ENCODE data around the gene HSDL2.

Gene HSDL2

DNA sequence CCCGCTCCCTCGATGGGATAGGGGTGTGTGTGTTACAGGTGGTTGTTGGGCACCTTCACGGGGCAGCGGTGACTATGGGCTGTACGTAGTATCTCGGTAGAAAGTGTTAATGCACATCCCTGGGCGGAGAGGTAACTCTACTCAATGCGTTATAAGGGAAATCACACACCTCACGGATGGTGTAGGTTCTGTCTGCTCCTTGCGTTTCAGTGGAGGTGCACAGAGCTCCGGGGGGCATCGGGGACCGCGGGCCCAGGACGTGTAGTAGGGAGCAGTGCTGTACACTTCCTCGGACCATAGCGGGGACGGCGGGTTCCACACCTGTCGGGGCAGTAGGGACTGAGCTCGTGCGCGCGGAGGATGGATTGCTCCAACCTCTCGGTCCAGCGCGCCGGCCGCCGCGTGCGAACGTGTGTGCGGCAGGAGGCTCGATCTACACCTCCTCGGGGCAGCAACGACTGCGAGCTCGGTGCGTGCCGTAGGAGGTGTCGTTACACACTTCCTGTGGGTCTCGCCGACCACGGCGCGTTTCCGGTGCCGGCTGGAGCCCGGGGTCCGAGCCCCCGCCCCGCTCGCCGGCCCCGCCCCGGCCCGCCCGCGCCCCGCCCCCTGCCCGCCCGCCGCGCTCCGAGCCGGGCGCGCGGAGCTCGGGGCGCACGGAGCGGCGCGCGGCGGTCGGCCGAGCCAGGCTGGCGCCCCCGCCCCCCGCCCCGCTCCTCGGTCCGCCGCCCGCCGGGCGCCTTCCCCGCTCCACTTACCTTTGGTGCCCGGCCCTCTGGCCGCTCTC, 106.5 kb downstream of the HSDL2 start, which contains the start of gene KIAA1958:
Gene KIAA1958 (plus strand): TSS at position 607 of the 787 bp plus-strand sequence. CDS start 87,254 bp downstream, outside the sequence.
- peak; percentile 87 for DNase-seq
- in situ Hi-C loops (cut with HindIII; ENCODE audit: low pct_ligation_motif_present, low pct_unique_long_range_greater_than_20kb, low sequenced_read_pairs), result no loop called here

DNA sequence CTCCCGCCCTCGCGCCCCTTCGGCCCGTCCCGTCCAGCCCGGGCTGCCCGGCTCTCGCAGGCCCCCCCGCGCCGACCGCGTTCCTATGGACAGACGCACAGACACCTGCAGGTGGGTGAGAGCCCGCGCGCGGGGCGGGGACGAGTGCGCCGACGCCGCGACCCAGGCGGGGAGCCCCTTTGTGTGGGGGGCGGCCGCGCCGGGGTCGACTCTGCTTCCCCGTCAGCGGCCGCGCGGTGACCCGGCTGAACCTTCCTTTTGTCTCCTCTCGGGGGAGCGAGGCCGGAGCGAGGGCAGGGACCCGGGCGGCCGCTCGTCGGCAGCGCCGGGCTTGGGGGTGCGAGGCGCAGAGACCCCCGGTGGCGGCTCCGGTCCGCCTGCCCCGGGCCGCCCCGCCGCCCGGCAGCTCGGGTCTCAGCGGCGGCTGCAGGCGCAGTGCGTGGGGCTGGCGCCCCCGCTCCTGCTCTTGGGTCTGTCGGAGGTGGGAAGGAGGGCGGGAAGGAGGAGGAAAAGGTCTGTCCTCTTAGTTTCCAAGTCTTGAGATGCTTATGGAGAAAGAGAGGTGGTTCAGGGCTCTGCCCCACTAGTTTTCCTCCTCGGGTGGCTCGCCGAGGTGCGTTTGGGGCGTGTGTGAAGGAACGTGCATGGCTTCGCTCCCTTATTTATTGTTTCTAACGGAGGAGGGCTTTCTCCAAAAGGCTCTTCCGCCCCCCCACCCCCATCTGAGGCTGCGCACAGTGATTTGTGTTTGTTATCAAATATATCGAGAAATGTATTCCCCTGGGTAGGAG, 107.3 kb downstream of the HSDL2 start:
- DNase-seq, result peak; percentile 54
- in situ Hi-C loops (cut with HindIII; ENCODE audit: low pct_ligation_motif_present, low pct_unique_long_range_greater_than_20kb, low sequenced_read_pairs), result no loop called here

DNA sequence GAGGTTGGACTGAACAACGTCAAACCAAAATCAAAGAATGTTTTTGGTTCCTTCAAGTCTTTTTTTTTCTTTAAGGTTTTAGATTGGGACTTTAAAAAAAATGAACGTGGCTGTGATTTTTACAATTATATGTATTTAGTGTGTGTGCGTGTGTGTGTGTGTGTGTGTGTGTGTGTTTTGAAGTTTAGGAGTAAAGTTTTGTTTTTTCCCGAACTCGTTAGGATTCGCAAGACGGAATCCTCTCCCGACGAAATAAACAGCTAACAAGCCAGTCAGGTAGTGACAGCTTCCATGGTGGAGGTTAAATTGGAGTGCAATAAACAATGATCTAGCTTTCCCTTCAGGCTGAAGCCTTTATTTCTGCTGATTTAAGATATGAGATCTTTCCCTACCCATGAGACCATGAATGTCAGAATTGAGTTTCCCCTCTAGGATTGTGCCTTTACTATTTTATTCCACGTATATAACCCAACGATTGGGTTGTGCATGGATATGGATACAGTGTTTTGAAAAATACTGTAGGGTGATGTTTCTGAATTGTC, 108.0 kb downstream of the HSDL2 start:
- in situ Hi-C loops (cut with HindIII; ENCODE audit: low pct_ligation_motif_present, low pct_unique_long_range_greater_than_20kb, low sequenced_read_pairs), result no loop called here
- DNase-seq, result peak; percentile 25

DNA sequence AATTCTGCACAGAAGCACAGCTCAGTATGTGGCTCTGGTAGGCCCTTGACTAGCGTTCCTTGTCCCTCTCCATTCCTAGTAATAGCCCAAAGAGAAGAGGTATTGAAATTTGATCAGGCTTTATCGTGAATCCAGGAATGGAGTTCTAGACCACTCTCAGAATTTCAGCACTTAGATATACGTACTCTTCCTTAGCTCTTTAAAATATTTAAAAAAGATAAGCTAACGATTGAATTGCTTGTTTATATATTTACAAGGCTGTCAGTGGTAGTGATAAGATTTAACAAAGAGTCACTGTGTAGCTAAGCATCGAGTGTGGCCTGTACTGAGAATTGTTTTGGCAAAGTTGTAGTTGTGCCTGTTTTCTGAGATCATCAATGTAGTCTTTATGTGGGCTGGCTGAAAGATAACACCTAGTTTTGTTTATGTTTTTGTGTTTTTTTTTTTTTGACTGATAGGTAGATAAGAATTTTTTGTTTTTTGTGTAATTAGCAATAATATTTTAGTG, 109.2 kb downstream of the HSDL2 start:
- in situ Hi-C loops (cut with HindIII; ENCODE audit: low pct_ligation_motif_present, low pct_unique_long_range_greater_than_20kb, low sequenced_read_pairs), result no loop called here
- no peak for DNase-seq

DNA sequence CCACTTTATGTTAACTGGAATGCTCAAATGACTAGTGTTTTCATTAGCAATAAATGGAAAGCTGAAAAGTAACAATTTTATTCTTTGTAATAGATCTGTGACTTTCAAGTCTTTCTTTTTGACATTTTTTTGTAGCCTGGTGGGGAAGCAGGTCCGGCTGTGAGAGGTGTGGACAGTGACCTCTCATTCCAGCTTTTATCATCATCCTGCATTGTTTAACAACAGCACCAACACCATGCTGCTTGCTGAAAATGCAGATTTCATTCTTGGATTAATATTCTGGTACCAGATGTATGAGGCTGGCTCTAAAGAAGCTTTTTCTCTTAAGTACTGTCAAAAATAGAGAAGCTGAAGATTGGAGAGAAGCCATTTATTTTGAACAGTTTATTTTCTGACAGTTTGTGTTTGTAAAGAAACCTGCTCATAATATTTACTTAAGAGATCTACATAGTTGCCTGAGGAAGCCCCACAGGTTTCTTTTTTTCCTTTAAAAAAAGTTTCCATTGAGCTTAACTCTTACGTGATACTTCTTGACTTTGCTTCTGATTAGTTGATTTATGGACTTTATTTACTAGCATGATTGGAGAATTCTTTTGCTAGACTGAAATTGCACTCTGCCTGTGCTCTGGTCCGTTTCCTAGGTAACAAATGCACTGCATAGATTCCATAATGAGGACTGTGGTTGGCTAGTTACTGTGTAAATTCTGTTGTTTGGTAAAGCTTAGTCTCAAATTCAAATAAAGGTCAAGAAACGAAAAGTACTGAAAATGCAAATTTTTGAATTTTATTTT, 110.2 kb downstream of the HSDL2 start:
- in situ Hi-C loops (cut with HindIII; ENCODE audit: low pct_ligation_motif_present, low pct_unique_long_range_greater_than_20kb, low sequenced_read_pairs), result no loop called here
- no peak for DNase-seq

DNA sequence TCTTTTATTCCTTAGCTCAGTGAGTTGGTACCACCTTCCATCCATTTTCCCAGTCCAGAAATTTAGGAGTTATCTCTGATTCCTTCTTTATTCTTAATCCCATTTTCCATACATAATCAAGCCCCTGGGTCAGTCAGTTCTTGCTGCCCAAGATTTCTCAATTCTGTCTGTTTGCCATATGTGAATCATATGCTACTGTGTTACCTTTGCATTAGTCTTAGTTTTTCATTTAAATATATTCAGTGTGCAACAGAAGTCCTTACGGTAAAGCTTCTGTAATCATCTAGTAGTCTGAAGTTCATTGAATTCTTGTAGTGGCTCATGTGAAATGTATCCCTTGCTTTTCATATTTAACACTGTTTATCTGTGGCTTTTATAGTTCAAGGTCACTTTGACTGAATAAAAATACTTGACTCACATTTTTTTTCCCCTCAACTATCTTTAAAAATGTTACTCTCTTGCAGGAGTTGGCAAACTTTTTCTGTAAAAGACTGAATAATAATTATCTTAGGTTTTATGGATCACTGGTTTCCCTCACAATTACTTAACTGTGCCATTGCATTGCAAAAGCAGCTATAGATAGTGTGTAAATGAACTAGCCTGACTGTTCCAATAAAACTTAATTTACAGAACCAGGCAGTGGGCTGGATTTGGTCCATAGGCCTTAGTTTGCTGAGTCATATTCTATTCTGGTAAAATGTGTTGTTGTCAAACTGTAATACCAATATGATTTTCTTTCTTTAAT, 113.7 kb downstream of the HSDL2 start:
- in situ Hi-C loops (cut with HindIII; ENCODE audit: low pct_ligation_motif_present, low pct_unique_long_range_greater_than_20kb, low sequenced_read_pairs), result no loop called here
- DNase-seq, result no peak

DNA sequence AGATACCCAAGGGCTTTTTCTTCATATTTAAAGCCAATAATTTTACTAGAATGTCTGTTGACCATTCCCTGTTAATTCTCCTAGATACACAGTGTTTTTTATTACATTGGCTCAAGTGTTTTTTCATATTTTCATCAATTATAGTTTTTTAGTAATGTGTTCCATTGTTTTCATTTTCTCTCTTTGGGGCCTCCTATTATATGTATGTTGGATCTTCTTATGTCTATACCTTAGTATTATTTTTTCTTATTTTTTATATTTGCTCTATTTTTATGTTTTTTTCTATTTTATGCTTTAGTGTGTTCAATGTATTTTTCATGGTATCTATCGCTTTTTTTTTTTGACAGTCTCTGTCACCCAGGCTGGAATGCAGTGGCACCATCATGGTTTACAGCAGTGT, 114.2 kb downstream of the HSDL2 start:
- no peak for DNase-seq
- in situ Hi-C loops (cut with HindIII; ENCODE audit: low pct_ligation_motif_present, low pct_unique_long_range_greater_than_20kb, low sequenced_read_pairs), result no loop called here

DNA sequence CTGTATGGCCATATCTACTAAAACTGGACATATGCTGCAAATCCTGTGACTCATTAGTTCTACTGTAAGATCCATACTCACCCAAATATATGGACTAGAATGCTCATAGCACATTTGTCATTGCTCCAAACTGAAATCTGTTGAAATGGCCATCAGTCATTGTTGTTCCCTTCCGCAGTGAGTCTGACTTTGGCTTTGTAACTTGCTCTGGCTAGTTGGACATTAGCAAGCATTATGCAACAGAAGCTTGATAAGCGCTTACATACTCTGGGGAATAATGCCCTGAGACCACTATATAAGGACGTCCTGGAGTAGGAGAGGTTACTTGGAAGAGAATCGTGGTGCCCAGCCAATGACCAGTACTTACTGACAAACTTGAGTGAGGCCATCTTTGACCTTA, 115.7 kb downstream of the HSDL2 start:
- DNase-seq, result no peak
- in situ Hi-C loops (cut with HindIII; ENCODE audit: low pct_ligation_motif_present, low pct_unique_long_range_greater_than_20kb, low sequenced_read_pairs), result no loop called here

DNA sequence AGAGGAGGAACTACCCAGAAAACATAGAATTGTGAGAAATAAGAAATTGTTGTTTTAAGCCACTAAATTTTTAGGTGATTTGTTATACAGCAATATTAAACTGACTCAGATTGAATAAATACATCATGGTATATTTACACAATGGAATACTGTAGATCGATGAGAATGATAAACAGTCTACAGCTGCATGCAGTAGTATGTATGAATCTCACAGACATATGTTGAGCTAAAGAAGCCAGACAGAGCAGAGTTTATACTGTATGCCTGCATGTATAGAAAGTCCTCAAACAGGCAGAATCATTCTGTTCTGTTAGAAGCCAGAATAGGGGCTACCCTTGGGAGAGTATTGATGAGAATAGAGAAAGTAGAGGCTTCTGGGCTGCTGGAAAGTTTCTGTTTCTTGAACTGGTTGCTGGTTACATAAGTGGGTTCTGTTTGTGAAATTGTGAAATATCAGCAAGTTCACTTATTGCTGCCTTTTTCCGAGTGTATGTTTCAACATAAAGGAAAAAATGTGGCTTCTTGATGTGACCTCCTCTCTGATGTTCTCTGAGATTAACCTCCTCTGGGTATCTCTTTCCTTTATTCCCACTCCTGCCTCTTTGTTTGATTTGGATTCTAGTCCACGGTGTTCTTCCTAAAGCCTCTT, 116.3 kb downstream of the HSDL2 start:
- DNase-seq, result no peak
- in situ Hi-C loops (cut with HindIII; ENCODE audit: low pct_ligation_motif_present, low pct_unique_long_range_greater_than_20kb, low sequenced_read_pairs), result no loop called here

DNA sequence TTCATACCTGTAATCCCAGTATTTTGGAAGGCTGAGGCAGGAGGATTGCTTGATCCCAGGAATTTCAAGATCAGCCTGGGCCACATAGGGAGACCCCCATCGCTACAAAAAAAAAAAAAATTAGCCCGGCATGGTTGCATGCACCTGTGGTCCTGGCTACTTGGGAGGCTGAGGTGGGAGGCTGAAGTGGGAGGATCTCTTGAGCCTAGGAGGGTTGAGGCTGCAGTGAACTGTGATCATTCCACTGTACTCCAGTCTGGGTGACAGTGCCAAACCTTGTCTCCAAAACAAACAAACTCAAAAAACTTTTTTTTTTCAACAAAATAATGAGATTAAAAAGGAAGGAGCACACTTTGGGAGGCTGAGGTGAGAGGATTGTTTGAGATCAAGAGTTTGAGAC, 120.9 kb downstream of the HSDL2 start:
- DNase-seq, result no peak
- in situ Hi-C loops (cut with HindIII; ENCODE audit: low pct_ligation_motif_present, low pct_unique_long_range_greater_than_20kb, low sequenced_read_pairs), result no loop called here

DNA sequence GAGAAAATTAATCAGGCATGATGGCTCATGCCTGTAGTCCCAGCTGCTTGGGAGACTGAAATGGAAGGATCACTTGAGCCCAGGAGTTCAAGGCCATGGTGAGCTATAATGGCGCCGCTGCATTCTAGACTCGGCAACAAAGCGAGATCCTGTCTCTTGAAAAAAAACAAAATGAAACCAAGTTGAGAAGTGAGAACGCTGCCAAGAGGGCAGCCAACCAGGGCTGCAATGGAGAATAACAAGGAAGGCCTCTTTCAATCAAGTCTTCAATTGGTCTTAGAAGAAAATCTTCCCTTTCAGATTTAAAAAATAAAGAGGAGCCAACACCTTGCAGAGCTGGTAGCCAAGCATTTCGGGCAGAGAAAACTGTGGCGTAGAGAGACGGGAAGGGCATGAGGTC, 121.4 kb downstream of the HSDL2 start:
- in situ Hi-C loops (cut with HindIII; ENCODE audit: low pct_ligation_motif_present, low pct_unique_long_range_greater_than_20kb, low sequenced_read_pairs), result no loop called here
- no peak for DNase-seq

DNA sequence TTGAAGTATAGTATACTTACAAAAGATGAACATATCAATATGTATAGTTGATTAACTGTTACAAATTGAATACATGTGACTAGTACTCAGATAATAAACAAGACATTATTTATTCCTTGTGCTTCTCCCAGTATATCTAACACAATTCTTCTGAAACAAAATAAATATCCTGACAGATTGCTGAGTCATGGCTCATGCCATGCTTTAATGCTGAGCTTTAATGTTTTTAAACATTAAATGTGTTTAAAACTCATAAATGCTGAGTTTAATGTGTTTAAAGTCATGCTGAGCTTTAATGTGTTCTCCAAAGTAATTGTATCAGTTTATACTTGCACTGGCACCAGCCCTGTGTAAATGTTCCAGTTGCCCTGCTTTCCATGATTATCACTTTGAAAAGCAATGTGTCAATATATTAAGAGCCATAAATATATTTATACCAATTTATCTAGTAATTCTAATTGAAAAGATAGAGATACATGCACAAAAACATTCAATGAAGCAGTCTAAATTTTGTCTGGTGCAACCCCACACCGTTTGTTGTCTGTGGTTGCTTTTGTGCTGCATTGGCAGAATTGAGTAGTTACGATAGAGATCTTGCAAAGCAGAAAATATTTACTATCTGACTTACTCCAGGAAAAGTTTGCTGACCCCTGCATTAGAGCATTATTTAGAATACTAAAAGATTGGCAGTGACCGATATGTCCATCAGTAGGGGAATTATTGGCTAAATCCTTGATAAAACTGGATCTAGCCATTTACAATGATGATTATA, 122.5 kb downstream of the HSDL2 start:
- in situ Hi-C loops (cut with HindIII; ENCODE audit: low pct_ligation_motif_present, low pct_unique_long_range_greater_than_20kb, low sequenced_read_pairs), result no loop called here
- DNase-seq, result no peak

DNA sequence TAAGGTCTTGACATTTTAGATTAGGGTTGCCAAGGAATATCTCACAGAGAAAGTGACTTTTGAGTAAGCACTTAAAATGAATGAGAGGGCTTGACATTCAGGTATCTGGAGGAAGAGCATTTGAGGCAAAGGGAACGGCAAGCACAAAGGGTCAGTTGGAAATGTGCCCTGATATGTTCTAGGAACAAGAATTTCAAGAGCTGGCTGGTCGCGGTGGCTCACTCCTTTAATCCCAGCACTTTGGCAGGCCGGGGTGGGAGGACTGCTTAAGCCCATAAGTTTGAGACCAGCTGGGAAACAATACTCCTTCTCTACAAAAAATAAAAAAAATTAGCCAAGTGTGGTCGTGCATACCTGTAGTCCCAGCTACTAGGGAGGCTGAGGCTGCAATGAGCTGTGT, 123.3 kb downstream of the HSDL2 start:
- in situ Hi-C loops (cut with HindIII; ENCODE audit: low pct_ligation_motif_present, low pct_unique_long_range_greater_than_20kb, low sequenced_read_pairs), result no loop called here
- no peak for DNase-seq

DNA sequence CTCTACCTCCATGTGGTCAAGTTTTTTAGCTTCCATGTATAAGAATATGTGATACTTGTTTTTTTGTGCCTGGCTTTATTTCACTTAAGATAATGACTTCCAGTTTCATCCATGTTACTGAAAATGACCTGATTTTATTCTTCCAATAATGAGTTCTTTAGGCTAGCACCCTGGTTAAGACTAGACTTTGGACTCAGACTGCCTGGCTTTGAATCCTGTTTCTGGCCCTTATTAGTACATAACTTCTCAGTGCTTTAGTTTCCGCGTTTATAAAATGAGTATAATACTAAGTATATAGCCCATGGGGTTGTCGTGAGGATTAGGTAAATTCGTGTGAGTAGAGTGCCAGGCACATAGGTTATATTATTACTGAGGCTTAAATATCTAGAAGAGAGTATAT, 125.2 kb downstream of the HSDL2 start:
- in situ Hi-C loops (cut with HindIII; ENCODE audit: low pct_ligation_motif_present, low pct_unique_long_range_greater_than_20kb, low sequenced_read_pairs), result no loop called here
- DNase-seq, result no peak

DNA sequence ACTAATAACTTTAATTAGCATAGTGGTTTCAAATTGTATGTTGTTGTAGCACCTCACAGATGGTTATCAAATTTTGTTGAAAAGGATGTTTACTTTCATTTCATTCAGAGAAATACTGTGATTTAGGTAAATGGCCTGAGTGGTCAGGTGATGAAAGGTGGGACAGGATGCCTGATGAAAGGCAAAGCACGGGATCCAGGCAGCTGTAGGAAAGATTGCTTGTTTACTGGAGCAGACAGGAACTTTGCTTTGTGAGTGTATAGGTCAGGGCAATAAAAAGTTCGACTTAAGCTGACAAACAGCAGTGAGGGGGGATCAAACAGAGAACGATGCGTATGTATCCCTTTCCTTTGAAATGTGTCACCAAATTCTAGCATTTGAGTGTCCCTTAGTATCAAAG, 125.7 kb downstream of the HSDL2 start:
- in situ Hi-C loops (cut with HindIII; ENCODE audit: low pct_ligation_motif_present, low pct_unique_long_range_greater_than_20kb, low sequenced_read_pairs), result no loop called here
- no peak for DNase-seq

DNA sequence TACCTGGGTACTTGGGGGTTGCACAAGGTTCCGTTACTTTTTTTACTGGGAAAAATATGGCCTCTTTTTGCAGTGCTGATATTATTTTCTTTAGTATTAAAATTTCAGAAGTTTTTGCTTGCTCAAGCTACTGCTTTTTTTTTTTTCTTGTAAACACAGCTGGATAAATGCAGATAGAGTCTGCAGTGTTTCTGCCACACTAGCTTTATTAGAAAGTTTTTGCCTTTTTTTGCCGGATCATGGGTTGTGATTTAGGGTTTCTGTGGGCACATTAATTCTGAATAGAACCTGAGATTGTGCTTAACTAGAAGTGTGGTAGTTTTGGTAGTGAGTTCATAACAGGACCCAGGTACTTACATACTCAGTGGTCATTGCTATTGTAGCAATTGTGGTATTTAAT, 126.7 kb downstream of the HSDL2 start:
- no peak for DNase-seq
- in situ Hi-C loops (cut with HindIII; ENCODE audit: low pct_ligation_motif_present, low pct_unique_long_range_greater_than_20kb, low sequenced_read_pairs), result no loop called here
